Spinal cord (tissue), 10 donors: ENCODE data around the gene ZNF496. TPM values are rescaled to one million over a fixed set of nuclear protein-coding genes. Genes with fewer than 3 reads are reported as not detected.

Source experiments
- DNase-seq, 6 donors: peaks; one replicate each; pipeline versions ENCODE4 v3.0.0 to v3.0.0-alpha.2; 2013 to 2015; ENCODE audit warnings: low spot score in 6 of 6, low read depth in 4 of 6
- H3K27ac ChIP-seq: one replicate; pipeline ENCODE4 v1.5.1; 2013; ENCODE audit warnings: low read depth, low read length, control low read depth
- H3K27me3 ChIP-seq: one replicate; pipeline ENCODE4 v1.6.1; 2013; ENCODE audit warnings: low read length; ENCODE audit not compliant: control insufficient read depth, insufficient read depth
- H3K36me3 ChIP-seq: one replicate; pipeline ENCODE4 v1.6.1; 2013; ENCODE audit warnings: low read length; ENCODE audit not compliant: control insufficient read depth, insufficient read depth
- H3K4me1 ChIP-seq: one replicate; pipeline ENCODE4 v1.6.1; 2013; ENCODE audit warnings: low read length; ENCODE audit not compliant: control insufficient read depth, insufficient read depth
- H3K4me3 ChIP-seq: one replicate; pipeline ENCODE4 v1.5.1; 2013; ENCODE audit warnings: low read depth, low read length, control low read depth
- H3K9me3 ChIP-seq: one replicate; pipeline ENCODE4 v1.6.1; 2013; ENCODE audit warnings: low read length; ENCODE audit not compliant: control insufficient read depth, insufficient read depth
- WGBS: methylation state at CpG from one replicate; pipeline ENCODE4 v1.1.5; 2013; ENCODE audit warnings: missing lambda C conversion rate; ENCODE audit not compliant: insufficient coverage; 5-methylcytosine and 5-hydroxymethylcytosine counted together
- polyA plus RNA-seq, 2 donors: library from polyadenylated mRNA; unstranded; fragments of 120-200 nt; gene quantifications; one replicate each; pipeline ENCODE4 v1.2.1, GENCODE V29; 2013; ENCODE audit not compliant: insufficient read length in 2 of 2
- total RNA-seq, 2 donors: library from RNA; depleted of rRNA in 1 of 2; stranded (reverse); fragments of 120-200 nt in 1 of 2; fragments of >200 nt in 1 of 2; gene quantifications; one replicate each; pipeline versions ENCODE4 v1.2.3 to v1.2.4, GENCODE V29; 2013 to 2014
- donor health status: healthy.

The ZNF496 gene
- total and polyA plus RNA-seq, 4 donors, result 11.2 to 35.9 (median 27.9) TPM

DNA sequence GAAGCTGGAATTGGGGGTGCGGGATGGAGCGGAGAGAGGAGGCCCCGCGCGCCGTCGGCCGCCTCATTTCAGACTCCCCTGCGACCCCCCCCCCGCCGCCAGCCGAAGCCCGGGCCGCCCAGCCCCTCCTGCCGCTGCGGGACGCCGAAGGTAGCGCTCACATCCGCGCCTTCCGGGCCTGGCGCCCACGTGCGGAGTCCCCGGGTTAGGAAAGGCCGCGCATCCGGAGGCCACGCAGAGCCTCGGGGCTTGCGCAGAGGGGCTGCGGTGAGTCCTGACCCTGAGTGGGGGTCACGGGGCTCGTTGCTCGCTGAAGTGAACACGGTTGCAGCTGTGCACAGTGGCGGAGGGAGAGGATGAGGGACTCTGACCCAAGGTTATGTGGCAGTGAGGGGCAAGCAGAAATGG, 552 bp upstream of the ZNF496 start:
- WGBS, result under 1% methylated on average over 38 of the region's 38 CpGs
- peak overlapping the region; percentile 67 for H3K27ac ChIP-seq
- peaks cover 24% of the 10 kb centered on the region for H3K36me3 ChIP-seq
- peak overlapping the region; percentile 80 for H3K4me3 ChIP-seq
- DNase-seq, result peak in 2 of 6 donors; percentile 71 to 72
- H3K9me3 ChIP-seq, result no peaks in the 10 kb centered on the region
- H3K4me1 ChIP-seq, result peaks cover 41% of the 10 kb centered on the region
- no peaks in the 10 kb centered on the region for H3K27me3 ChIP-seq

DNA sequence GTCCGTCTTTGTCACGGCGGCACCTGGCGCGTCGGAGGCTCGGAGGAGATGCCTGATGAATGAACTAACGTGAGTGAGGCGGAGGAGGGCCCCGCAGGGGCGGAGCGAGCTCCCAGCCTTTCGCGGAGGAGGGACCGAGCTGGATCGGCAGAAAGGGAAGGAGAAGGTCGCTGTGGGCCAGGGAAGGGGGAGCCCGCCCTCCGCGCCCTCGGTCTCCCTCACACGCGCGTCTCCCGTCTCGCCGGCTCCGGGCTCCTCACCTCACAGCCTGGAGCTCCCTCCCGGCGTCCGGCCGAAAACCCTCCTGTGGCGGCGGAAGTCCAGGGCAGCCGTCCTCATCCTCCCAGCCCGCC, 519 bp downstream of the ZNF496 start:
- 0% methylated on average over 31 of the region's 36 CpGs for WGBS
- Histone ChIP-seq H3K4me3 (peak overlapping the region; percentile 80), H3K27ac (peak overlapping the region; percentile 86), H3K4me1 (peaks cover 37% of the 10 kb centered on the region), H3K36me3 (peaks cover 27% of the 10 kb centered on the region), H3K9me3 (no peaks in the 10 kb centered on the region), H3K27me3 (no peaks in the 10 kb centered on the region)
- DNase-seq, result peak in 3 of 6 donors; percentile 54 to 92 (median 88)

GRCh38 chr1:247330548-247331171, 1.0 kb downstream of the ZNF496 start:
- 5% methylated on average over 37 of the region's 37 CpGs for WGBS
- Histone ChIP-seq H3K4me1 (peaks cover 37% of the 10 kb centered on the region), H3K27me3 (no peaks in the 10 kb centered on the region), H3K4me3 (peak overlapping the region; percentile 80), H3K27ac (peak overlapping the region; percentile 86), H3K36me3 (peaks cover 29% of the 10 kb centered on the region), H3K9me3 (no peaks in the 10 kb centered on the region)
- no peak for DNase-seq

DNA sequence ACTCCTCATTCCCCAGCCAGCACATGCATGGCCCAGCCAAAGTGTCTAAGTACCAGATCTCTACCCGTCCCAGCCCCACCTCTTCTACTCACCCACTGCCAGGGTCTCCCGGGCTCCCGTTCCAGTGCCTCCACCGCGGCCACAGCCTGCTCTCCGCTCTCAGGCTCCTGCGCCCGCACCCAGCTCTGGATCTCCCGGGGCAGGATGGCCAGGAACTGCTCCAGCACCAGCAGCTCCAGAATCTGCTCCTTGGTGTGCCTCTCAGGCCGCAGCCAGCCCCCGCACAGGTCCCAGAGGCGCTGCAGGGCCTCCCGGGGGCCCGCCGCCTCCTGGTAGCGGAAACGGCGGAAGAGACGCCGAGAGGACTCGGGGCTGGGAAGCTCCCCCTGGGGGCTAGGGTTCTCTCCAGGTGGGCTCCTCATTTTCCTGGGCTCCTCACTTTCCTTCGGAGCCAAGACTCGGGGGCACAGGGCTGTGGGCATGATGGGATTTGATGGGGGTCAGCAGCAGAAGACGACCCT, 2.5 kb downstream of the ZNF496 start:
- H3K9me3 ChIP-seq, result no peaks in the 10 kb centered on the region
- 94% methylated on average over 22 of the region's 24 CpGs for whole genome bisulfite sequencing
- no peak for DNase-seq
- peaks cover 34% of the 10 kb centered on the region for H3K36me3 ChIP-seq
- H3K4me1 ChIP-seq, result peaks cover 28% of the 10 kb centered on the region
- H3K4me3 ChIP-seq, result no peak overlapping the region
- H3K27ac ChIP-seq, result no peak overlapping the region
- H3K27me3 ChIP-seq, result no peaks in the 10 kb centered on the region

DNA sequence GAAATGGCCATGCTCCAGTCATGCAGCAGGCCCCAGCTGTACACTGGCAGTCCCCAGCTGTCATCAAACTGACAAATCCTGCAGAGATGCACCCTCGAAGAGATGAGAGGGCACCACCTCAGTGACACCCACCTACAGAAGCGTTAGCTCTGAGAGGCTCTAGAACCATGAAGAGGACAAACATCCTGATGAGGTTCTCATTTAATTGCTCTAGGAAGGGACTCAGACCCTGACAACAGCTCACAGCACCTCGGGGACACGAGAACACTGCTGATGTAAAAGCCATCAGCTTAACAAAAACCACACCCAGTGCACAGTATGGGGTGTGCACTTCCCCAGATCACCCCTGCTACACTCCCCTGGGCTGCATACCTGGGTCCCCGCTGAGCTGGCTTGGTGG, 3.4 kb downstream of the ZNF496 start:
- peaks cover 24% of the 10 kb centered on the region for H3K4me1 ChIP-seq
- 96% methylated on average over 5 of the region's 5 CpGs for WGBS
- H3K9me3 ChIP-seq, result no peaks in the 10 kb centered on the region
- peaks cover 35% of the 10 kb centered on the region for H3K36me3 ChIP-seq
- H3K27me3 ChIP-seq, result no peaks in the 10 kb centered on the region
- no peak overlapping the region for H3K27ac ChIP-seq
- no peak overlapping the region for H3K4me3 ChIP-seq
- no peak for DNase-seq

DNA sequence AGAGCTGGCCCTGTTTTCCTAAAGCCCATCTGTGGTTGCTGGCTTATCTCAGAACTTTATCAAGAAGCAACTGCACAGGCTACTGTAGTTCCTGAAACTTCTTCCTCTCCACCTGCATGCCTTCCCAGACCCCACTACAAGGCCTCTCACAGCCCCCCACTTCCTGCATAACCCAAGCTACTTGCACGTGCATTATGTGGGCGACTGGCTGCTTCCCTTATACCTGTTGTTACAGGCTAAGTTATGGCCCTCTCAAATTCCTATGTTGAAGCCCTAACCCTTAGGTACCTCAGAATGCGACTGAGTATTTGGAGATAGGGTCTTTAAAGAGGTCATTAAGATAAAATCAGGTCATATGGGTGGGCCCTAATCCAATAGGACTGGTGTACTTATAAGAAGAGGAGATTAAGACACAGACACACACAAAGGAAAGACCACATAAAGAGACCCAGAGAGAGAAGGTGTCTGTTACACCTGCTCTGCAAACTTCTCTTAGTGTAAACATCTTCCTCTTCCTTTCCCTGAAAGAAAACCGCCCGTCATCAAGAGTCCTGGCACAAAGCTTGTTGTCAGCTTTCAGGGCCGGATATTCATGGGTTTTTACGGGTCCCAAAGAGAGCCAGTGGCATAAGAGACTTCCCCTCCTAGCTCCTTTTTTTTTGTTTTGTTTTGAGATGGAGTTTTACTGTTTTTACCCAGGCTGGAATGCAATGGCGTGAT, 5.1 kb downstream of the ZNF496 start:
- Histone ChIP-seq H3K27ac (no peak overlapping the region), H3K9me3 (no peaks in the 10 kb centered on the region), H3K4me3 (no peak overlapping the region), H3K27me3 (no peaks in the 10 kb centered on the region), H3K4me1 (peaks cover 13% of the 10 kb centered on the region), H3K36me3 (peaks cover 49% of the 10 kb centered on the region)
- no peak for DNase-seq
- no CpG with 5 or more reads among the region's 8 CpGs for WGBS

DNA sequence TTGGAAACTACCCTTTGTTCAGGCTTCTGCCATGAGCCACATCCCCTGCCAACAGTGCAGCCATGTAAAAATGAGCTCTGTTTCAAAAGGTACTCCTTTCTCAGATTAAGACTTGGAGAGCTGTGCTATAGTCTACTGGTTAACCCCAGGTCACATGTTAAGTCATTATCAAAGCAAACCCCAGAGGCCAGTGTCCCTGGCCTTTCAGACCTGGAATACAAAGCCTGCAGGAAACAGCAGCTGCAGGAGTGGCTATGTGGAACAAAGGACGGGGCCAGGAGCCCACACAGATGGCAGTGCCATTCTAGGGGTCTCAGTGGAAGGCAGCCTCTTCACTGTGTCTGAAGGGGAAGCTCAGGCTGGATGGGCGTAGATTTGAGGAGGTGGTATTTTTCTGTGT, 6.7 kb downstream of the ZNF496 start:
- Histone ChIP-seq H3K27me3 (no peaks in the 10 kb centered on the region), H3K36me3 (peaks cover 56% of the 10 kb centered on the region), H3K27ac (no peak overlapping the region), H3K4me1 (peaks cover 4% of the 10 kb centered on the region), H3K9me3 (no peaks in the 10 kb centered on the region), H3K4me3 (no peak overlapping the region)
- 0% methylated on average over 1 of the region's 2 CpGs for WGBS
- DNase-seq, result no peak

DNA sequence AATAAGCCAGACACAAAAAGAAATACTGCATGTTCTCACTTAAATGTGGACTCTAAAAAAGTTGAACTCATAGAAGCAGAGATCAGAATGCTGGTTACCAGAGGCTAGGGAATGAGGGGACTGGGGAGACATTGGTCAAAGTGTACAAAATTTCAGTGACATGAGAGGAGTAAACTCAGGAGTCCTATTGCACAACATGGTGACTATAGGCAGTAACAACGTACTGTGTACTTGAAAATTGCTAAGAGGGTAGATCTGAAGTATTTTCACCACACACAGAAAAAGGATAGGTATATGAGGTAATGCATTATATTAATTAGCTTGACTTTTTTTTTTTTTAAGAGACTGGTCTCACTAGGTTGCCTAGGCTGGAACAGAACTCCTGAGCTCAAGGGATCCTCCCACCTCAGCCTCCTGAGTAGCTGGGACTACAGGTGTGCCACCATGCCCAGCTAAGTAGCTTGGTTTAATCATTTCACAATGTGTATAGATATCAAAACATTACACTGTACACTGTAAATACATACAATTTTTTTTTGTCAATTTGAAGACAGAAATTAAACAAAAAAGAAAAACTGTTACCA, 7.4 kb downstream of the ZNF496 start:
- DNase-seq, result no peak
- H3K4me1 ChIP-seq, result peaks cover 3% of the 10 kb centered on the region
- no peak overlapping the region for H3K4me3 ChIP-seq
- no peaks in the 10 kb centered on the region for H3K27me3 ChIP-seq
- no peaks in the 10 kb centered on the region for H3K9me3 ChIP-seq
- WGBS, result no CpG with 5 or more reads among the region's 1 CpG
- H3K36me3 ChIP-seq, result peaks cover 58% of the 10 kb centered on the region
- no peak overlapping the region for H3K27ac ChIP-seq

GRCh38 chr1:247322849-247323586, 8.6 kb downstream of the ZNF496 start:
- no peak overlapping the region for H3K4me3 ChIP-seq
- 66% methylated on average over 10 of the region's 12 CpGs for WGBS
- H3K27me3 ChIP-seq, result no peaks in the 10 kb centered on the region
- no peak for DNase-seq
- H3K9me3 ChIP-seq, result no peaks in the 10 kb centered on the region
- no peaks in the 10 kb centered on the region for H3K4me1 ChIP-seq
- H3K27ac ChIP-seq, result no peak overlapping the region
- peaks cover 45% of the 10 kb centered on the region for H3K36me3 ChIP-seq
